ENCODE data around the gene ANKRD39.

DNA sequence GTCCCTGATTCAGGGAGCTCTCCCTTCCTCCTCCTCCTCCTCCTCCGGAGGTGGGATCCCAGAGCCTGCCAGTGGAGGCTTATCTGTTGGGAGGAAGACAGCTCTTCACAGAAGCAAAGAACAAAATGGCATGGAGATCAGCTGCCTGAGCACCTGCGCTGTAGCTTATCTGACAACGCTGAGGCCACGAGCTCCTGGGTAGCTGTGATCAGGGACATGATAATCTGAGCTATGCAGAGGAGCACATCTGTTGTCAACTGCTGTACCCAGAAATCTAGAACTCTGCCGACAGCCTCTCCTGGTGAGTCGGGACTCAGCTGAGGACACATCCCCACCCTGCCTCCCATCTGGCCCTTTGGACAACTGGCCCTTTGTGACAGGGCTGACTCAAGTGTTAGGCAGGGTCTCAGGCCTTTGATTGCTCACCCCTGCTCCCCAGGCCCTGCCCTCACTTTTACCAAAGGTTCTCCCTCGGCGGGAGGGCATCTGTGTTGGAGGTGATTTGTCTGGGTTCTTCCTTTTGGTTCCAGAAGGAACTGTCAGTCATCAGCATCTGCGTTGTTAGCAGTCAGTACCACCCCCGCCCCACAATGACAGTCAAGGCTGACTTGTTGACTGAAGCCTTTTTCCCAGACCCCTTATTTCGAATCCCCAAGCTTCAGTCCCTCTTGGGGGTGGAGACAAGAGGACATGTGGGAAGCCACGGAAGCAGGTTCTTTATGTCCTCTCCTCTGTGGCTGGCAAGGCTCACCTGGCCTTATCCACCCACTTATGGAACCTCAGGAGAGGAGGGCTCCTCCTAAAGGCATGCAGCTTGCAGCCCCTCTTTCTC lies 47.6 kb downstream of the ANKRD39 start:
- TF ChIP-seq, protein P1, sequence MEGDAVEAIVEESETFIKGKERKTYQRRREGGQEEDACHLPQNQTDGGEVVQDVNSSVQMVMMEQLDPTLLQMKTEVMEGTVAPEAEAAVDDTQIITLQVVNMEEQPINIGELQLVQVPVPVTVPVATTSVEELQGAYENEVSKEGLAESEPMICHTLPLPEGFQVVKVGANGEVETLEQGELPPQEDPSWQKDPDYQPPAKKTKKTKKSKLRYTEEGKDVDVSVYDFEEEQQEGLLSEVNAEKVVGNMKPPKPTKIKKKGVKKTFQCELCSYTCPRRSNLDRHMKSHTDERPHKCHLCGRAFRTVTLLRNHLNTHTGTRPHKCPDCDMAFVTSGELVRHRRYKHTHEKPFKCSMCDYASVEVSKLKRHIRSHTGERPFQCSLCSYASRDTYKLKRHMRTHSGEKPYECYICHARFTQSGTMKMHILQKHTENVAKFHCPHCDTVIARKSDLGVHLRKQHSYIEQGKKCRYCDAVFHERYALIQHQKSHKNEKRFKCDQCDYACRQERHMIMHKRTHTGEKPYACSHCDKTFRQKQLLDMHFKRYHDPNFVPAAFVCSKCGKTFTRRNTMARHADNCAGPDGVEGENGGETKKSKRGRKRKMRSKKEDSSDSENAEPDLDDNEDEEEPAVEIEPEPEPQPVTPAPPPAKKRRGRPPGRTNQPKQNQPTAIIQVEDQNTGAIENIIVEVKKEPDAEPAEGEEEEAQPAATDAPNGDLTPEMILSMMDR (IDR thresholded peaks at IDR 0.05): no peak
- TF ChIP-seq TCF7L2 (IDR thresholded peaks at IDR 0.05; ENCODE audit: low read depth, low read length): no peak
- no peak for TF ChIP-seq POLR2AphosphoS5 (IDR thresholded peaks at IDR 0.05; ENCODE audit: low read depth, low read length)
- TF ChIP-seq, protein P2, sequence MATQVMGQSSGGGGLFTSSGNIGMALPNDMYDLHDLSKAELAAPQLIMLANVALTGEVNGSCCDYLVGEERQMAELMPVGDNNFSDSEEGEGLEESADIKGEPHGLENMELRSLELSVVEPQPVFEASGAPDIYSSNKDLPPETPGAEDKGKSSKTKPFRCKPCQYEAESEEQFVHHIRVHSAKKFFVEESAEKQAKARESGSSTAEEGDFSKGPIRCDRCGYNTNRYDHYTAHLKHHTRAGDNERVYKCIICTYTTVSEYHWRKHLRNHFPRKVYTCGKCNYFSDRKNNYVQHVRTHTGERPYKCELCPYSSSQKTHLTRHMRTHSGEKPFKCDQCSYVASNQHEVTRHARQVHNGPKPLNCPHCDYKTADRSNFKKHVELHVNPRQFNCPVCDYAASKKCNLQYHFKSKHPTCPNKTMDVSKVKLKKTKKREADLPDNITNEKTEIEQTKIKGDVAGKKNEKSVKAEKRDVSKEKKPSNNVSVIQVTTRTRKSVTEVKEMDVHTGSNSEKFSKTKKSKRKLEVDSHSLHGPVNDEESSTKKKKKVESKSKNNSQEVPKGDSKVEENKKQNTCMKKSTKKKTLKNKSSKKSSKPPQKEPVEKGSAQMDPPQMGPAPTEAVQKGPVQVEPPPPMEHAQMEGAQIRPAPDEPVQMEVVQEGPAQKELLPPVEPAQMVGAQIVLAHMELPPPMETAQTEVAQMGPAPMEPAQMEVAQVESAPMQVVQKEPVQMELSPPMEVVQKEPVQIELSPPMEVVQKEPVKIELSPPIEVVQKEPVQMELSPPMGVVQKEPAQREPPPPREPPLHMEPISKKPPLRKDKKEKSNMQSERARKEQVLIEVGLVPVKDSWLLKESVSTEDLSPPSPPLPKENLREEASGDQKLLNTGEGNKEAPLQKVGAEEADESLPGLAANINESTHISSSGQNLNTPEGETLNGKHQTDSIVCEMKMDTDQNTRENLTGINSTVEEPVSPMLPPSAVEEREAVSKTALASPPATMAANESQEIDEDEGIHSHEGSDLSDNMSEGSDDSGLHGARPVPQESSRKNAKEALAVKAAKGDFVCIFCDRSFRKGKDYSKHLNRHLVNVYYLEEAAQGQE (IDR thresholded peaks at IDR 0.05; ENCODE audit: insufficient read depth in 1 of 2, low read depth in 2 of 2, low read length in 1 of 2): no peak
